Panc1 (cell line): Measurements from ENCODE around the gene PMP22. TPM values are rescaled to one million over a fixed set of nuclear protein-coding genes. Genes with fewer than 3 reads are reported as not detected.

Experiments used
- ATAC-seq: fragments of 200-7000 bp; cut with Tn5 transposase; 2 replicates; pipeline ENCODE4 v1.9.1; 2020; ENCODE audit warnings: mild to moderate bottlenecking, moderate library complexity
- BruUV-seq: library from RNA; stranded (reverse); fragments of 400-500 nt; replicated peaks from 2 replicates; lab custom pipeline; 2021; lab: Mats Ljungman, UMichigan
- CTCF ChIA-PET: fragments of 300-600 bp; sonication (Branson Sonifier 250); formaldehyde crosslinking; loops from one replicate; lab custom pipeline; 2022; ENCODE audit warnings: antibody characterized with exemption; lab: Charles Lee
- POLR2A ChIA-PET: fragments of 300-600 bp; sonication (Branson Sonifier 250); formaldehyde crosslinking; loops from one replicate; lab custom pipeline; 2022; ENCODE audit warnings: antibody characterized with exemption; lab: Charles Lee
- DNase-seq: peaks from one replicate; pipeline ENCODE4 v3.0.0-alpha.2; 2010; ENCODE audit warnings: low read depth, low spot score
- H3K27ac ChIP-seq: 2 replicates; pipeline ENCODE4 v1.5.1; 2011; ENCODE audit warnings: mild to moderate bottlenecking, low read length, inconsistent platforms
- H3K27me3 ChIP-seq: fragments of 200-500 bp; sonication (Bioruptor generic); 2 replicates; pipeline ENCODE4 v1.6.0; 2014; ENCODE audit warnings: low read length, inconsistent platforms; ENCODE audit not compliant: control insufficient read depth, insufficient read depth
- H3K36me3 ChIP-seq: fragments of 200-500 bp; sonication (Bioruptor generic); 2 replicates; pipeline ENCODE4 v1.5.1; 2014; ENCODE audit warnings: inconsistent platforms, mild to moderate bottlenecking, low read length, moderate library complexity; ENCODE audit not compliant: control insufficient read depth, insufficient read depth
- H3K4me1 ChIP-seq: 2 replicates; pipeline ENCODE4 v1.5.1; 2011; ENCODE audit warnings: inconsistent platforms, mild to moderate bottlenecking, low read length, moderate library complexity; ENCODE audit not compliant: control insufficient read depth, insufficient read depth
- H3K4me3 ChIP-seq, 2 experiments: 2 replicates each; pipeline ENCODE4 v1.5.1; 2011 to 2012; ENCODE audit warnings: low read depth in 2 of 2, low read length in 2 of 2, mild to moderate bottlenecking in 2 of 2, inconsistent platforms in 1 of 2, moderate library complexity in 1 of 2
- H3K9me3 ChIP-seq: fragments of 200-500 bp; sonication (Bioruptor generic); 2 replicates; pipeline ENCODE4 v1.5.1; 2014; ENCODE audit warnings: low read depth, mild to moderate bottlenecking, inconsistent platforms, low read length, moderate library complexity; ENCODE audit not compliant: control insufficient read depth, insufficient read depth
- POLR2AphosphoS5 ChIP-seq: IDR thresholded peaks from 2 replicates; pipeline ENCODE4 v1.6.1; 2012; ENCODE audit warnings: mild to moderate bottlenecking, low read depth, low read length, moderate library complexity
- SIN3A ChIP-seq: IDR thresholded peaks from 2 replicates; pipeline ENCODE4 v1.6.1; 2012; ENCODE audit warnings: low read depth, mild to moderate bottlenecking, low read length, moderate library complexity, borderline replicate concordance; ENCODE audit not compliant: insufficient read depth
- TCF7L2 ChIP-seq: IDR thresholded peaks from 2 replicates; pipeline ENCODE4 v1.6.1; 2011; ENCODE audit warnings: mild to moderate bottlenecking, low read depth, low read length, inconsistent platforms
- in situ Hi-C: cut with HindIII; loops from 2 replicates; pipeline ENCODE4 v1.10.0; 2016; ENCODE audit warnings: low sequenced_read_pairs, low pct_unique_long_range_greater_than_20kb
- intact Hi-C: fragments of 100-400 bp; cut with micrococcal nuclease; formaldehyde crosslinking; loops from one replicate; pipeline ENCODE4 v1.10.0; 2022; ENCODE audit not compliant: unreplicated experiment
- total RNA-seq: library from RNA; stranded (reverse); gene quantifications from one replicate; pipeline ENCODE4 v1.2.1, GENCODE V29; 2021; ENCODE audit not compliant: unreplicated experiment
- TF ChIP-seq, protein P1 (sequence below): fragments of 450-650 bp; IDR thresholded peaks from 2 replicates; pipeline ENCODE4 v1.5.1; 2017; ENCODE audit warnings: mild to moderate bottlenecking
- TF ChIP-seq, protein P2 (sequence below), 2 experiments: IDR thresholded peaks; 2 replicates each; pipeline ENCODE4 v1.6.1; 2011 to 2012; ENCODE audit warnings: low read depth in 2 of 2, control low read depth in 1 of 2, low read length in 1 of 2, mild to moderate bottlenecking in 1 of 2, moderate library complexity in 1 of 2; ENCODE audit not compliant: insufficient read depth in 1 of 2

The PMP22 gene
- total RNA-seq, 1 experiment from 2014 or later, result 6.0 TPM

DNA sequence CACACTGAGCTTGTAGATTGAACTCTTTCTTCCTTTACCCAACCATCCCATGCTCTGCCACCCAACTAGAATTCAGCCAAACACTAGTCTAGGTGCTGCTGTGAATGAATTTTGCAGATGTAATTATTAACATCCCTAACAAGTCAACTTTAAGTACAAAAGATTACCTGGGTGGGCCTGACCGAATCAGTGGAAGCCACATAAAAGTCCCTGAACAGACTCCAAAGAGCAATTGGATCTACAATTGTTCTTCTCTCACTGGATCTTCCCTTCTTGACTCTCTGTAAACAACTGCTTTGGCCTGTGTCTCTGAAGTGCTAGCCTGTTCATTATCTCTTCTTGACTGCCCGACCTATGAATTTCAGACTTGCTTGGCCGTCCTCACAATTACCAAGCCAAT, 67.9 kb downstream of the PMP22 start:
- H3K27me3 ChIP-seq, result peaks cover 3% of the 10 kb centered on the region; the same call in 1 of the 2 replicates
- no peaks in the 10 kb centered on the region for H3K9me3 ChIP-seq
- POLR2A ChIA-PET, result no interaction called here
- no TSS peak for BruUV-seq
- DNase-seq, result no peak
- intact Hi-C loops (no loop called here), in situ Hi-C loops (no loop called here)
- no peaks in the 10 kb centered on the region for H3K36me3 ChIP-seq
- ATAC-seq, result no peak
- H3K4me3 ChIP-seq, result no peak overlapping the region
- no peaks in the 10 kb centered on the region for H3K4me1 ChIP-seq
- H3K27ac ChIP-seq, result no peak overlapping the region
- TF ChIP-seq POLR2AphosphoS5 (no peak), TCF7L2 (no peak), SIN3A (no peak)
- TF ChIP-seq, protein P1, sequence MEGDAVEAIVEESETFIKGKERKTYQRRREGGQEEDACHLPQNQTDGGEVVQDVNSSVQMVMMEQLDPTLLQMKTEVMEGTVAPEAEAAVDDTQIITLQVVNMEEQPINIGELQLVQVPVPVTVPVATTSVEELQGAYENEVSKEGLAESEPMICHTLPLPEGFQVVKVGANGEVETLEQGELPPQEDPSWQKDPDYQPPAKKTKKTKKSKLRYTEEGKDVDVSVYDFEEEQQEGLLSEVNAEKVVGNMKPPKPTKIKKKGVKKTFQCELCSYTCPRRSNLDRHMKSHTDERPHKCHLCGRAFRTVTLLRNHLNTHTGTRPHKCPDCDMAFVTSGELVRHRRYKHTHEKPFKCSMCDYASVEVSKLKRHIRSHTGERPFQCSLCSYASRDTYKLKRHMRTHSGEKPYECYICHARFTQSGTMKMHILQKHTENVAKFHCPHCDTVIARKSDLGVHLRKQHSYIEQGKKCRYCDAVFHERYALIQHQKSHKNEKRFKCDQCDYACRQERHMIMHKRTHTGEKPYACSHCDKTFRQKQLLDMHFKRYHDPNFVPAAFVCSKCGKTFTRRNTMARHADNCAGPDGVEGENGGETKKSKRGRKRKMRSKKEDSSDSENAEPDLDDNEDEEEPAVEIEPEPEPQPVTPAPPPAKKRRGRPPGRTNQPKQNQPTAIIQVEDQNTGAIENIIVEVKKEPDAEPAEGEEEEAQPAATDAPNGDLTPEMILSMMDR, result no peak
- TF ChIP-seq, protein P2, sequence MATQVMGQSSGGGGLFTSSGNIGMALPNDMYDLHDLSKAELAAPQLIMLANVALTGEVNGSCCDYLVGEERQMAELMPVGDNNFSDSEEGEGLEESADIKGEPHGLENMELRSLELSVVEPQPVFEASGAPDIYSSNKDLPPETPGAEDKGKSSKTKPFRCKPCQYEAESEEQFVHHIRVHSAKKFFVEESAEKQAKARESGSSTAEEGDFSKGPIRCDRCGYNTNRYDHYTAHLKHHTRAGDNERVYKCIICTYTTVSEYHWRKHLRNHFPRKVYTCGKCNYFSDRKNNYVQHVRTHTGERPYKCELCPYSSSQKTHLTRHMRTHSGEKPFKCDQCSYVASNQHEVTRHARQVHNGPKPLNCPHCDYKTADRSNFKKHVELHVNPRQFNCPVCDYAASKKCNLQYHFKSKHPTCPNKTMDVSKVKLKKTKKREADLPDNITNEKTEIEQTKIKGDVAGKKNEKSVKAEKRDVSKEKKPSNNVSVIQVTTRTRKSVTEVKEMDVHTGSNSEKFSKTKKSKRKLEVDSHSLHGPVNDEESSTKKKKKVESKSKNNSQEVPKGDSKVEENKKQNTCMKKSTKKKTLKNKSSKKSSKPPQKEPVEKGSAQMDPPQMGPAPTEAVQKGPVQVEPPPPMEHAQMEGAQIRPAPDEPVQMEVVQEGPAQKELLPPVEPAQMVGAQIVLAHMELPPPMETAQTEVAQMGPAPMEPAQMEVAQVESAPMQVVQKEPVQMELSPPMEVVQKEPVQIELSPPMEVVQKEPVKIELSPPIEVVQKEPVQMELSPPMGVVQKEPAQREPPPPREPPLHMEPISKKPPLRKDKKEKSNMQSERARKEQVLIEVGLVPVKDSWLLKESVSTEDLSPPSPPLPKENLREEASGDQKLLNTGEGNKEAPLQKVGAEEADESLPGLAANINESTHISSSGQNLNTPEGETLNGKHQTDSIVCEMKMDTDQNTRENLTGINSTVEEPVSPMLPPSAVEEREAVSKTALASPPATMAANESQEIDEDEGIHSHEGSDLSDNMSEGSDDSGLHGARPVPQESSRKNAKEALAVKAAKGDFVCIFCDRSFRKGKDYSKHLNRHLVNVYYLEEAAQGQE (IDR thresholded peaks at IDR 0.05; ENCODE audit: insufficient read depth in 1 of 2, low read depth in 2 of 2, low read length in 1 of 2), result no peak
- CTCF ChIA-PET, result no interaction called here

DNA sequence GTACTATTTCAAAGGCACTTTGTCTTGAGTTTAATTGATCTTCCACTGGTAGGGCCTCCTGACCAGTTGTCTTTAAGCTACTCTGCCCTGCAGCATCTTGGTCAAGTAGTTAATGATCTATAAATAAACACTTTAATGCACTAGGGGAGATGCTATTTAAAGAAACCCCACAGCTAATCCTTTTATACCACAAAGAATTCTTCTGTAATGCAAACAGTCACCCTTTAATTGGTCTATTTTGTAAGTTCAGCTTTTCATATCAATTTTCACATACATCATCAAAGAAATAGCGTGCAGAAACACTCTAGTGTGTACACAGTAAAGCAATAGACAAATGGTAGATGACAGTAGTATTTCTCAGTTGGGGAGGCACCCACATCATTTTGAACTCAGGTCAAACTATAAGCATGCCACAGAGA, 70.3 kb downstream of the PMP22 start:
- DNase-seq (no peak), ATAC-seq (no peak)
- H3K27ac ChIP-seq, result no peak overlapping the region
- in situ Hi-C loops, result no loop called here
- no peaks in the 10 kb centered on the region for H3K9me3 ChIP-seq
- peaks cover 3% of the 10 kb centered on the region; the same call in 1 of the 2 replicates for H3K27me3 ChIP-seq
- intact Hi-C loops, result no loop called here
- no peak overlapping the region for H3K4me3 ChIP-seq
- BruUV-seq, result no TSS peak
- H3K4me1 ChIP-seq, result no peaks in the 10 kb centered on the region
- ChIA-PET POLR2A (no interaction called here), CTCF (no interaction called here)
- no peaks in the 10 kb centered on the region for H3K36me3 ChIP-seq
- TF ChIP-seq, protein P1, result no peak
- TF ChIP-seq TCF7L2, result no peak

DNA sequence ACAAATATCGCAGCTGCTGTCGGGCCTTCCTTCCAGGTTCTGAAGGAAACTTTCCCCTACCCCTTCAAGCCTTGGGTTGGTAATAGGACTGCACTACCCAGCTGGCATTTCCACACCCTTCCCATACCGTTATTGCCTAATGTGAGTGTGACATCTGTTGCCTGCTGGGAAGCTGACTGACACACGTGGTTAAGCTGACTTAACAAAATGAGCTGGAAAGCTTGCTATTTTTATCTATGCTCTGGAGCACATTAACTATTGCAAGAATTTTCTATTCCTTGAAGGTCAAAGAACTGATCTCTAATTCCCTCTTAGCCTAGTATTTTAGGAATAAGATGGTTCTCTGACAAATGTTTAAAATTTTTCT, 79.5 kb downstream of the PMP22 start:
- H3K4me3 ChIP-seq, result no peak overlapping the region
- no peak overlapping the region for H3K27ac ChIP-seq
- no peaks in the 10 kb centered on the region for H3K4me1 ChIP-seq
- no peaks in the 10 kb centered on the region for H3K9me3 ChIP-seq
- no peak for TF ChIP-seq TCF7L2
- TF ChIP-seq SIN3A, result no peak
- TF ChIP-seq, protein P1, result no peak
- TF ChIP-seq, protein P2 (IDR thresholded peaks at IDR 0.05; ENCODE audit: insufficient read depth in 1 of 2, low read depth in 2 of 2, low read length in 1 of 2), result no peak
- no peak for TF ChIP-seq POLR2AphosphoS5
- ChIA-PET CTCF (no interaction called here), POLR2A (no interaction called here)
- DNase-seq (no peak), ATAC-seq (no peak)
- no peaks in the 10 kb centered on the region for H3K27me3 ChIP-seq
- intact Hi-C loops, result no loop called here
- no peaks in the 10 kb centered on the region for H3K36me3 ChIP-seq
- in situ Hi-C loops, result no loop called here
- no TSS peak for BruUV-seq
